IMR-90 (cell line): ENCODE data around the gene TXNL4A. TPM values are rescaled to one million over a fixed set of nuclear protein-coding genes. Genes with fewer than 3 reads are reported as not detected.

Source experiments
- ATAC-seq: fragments of 200-7000 bp; cut with Tn5 transposase; 2 replicates; pipeline ENCODE4 v1.9.1; 2020; ENCODE audit warnings: low read depth, mild to moderate bottlenecking, moderate library complexity
- BruUV-seq: library from RNA; stranded (reverse); fragments of 400-500 nt; replicated peaks from 2 replicates; lab custom pipeline; 2021; lab: Mats Ljungman, UMichigan
- CTCF ChIA-PET: fragments of 300-600 bp; formaldehyde crosslinking; extraction: SDS; loops from one replicate; lab custom pipeline; 2021; ENCODE audit warnings: antibody characterized with exemption; lab: Yijun Ruan, JAX
- POLR2A ChIA-PET: fragments of 300-600 bp; sonication (Branson Sonifier 250); formaldehyde crosslinking; loops from one replicate; lab custom pipeline; 2022; ENCODE audit warnings: antibody characterized with exemption; ENCODE audit not compliant: unreplicated experiment; lab: Charles Lee
- DNase-seq: peaks from one replicate; pipeline ENCODE4 v3.0.0; 2013
- H2AFZ ChIP-seq: replicated peaks from 2 replicates; pipeline ENCODE3; 2013; ENCODE audit warnings: low read length, mild to moderate bottlenecking; ENCODE audit not compliant: poor library complexity
- H2AK5ac ChIP-seq: 2 replicates; pipeline ENCODE4 v1.6.1; 2013; ENCODE audit warnings: low read depth, low read length, inconsistent platforms
- H2AK9ac ChIP-seq: replicated peaks from 2 replicates; pipeline ENCODE3; 2013; ENCODE audit warnings: mild to moderate bottlenecking, low read depth, low read length, moderate library complexity; ENCODE audit not compliant: poor library complexity
- H2BK120ac ChIP-seq: 2 replicates; pipeline ENCODE4 v1.6.1; 2013; ENCODE audit warnings: low read depth, low read length, inconsistent platforms
- H2BK15ac ChIP-seq: 3 replicates; pipeline ENCODE4 v1.6.1; 2013; ENCODE audit warnings: low read depth, low read length, inconsistent platforms
- H2BK20ac ChIP-seq: 2 replicates; pipeline ENCODE4 v1.6.1; 2013; ENCODE audit warnings: low read depth, mild to moderate bottlenecking, inconsistent platforms, low read length, moderate library complexity
- H2BK5ac ChIP-seq: 2 replicates; pipeline ENCODE4 v1.6.1; 2013; ENCODE audit warnings: mild to moderate bottlenecking, low read depth, low read length, inconsistent platforms; ENCODE audit not compliant: poor library complexity, severe bottlenecking
- H3K14ac ChIP-seq: replicated peaks from 2 replicates; pipeline ENCODE4 v1.6.1; 2013; ENCODE audit warnings: low read depth, low read length, inconsistent platforms
- H3K18ac ChIP-seq: 2 replicates; pipeline ENCODE4 v1.6.1; 2013; ENCODE audit warnings: low read depth, low read length, control low read depth
- H3K23ac ChIP-seq: 2 replicates; pipeline ENCODE4 v1.6.1; 2013; ENCODE audit warnings: low read depth, low read length, inconsistent platforms
- H3K27ac ChIP-seq: 2 replicates; pipeline ENCODE4 v1.5.1; 2013; ENCODE audit warnings: mild to moderate bottlenecking, control low read depth, low read length; ENCODE audit not compliant: insufficient read depth
- H3K27me3 ChIP-seq: 2 replicates; pipeline ENCODE4 v1.6.1; 2013; ENCODE audit warnings: low read length; ENCODE audit not compliant: control insufficient read depth, insufficient read depth
- H3K36me3 ChIP-seq: 2 replicates; pipeline ENCODE4 v1.6.1; 2013; ENCODE audit warnings: low read length, mixed read lengths; ENCODE audit not compliant: control insufficient read depth, insufficient read depth
- H3K4ac ChIP-seq: 2 replicates; pipeline ENCODE4 v1.6.1; 2013; ENCODE audit warnings: low read depth, low read length, inconsistent platforms
- H3K4me1 ChIP-seq: 2 replicates; pipeline ENCODE4 v1.6.1; 2013; ENCODE audit warnings: low read length, mixed read lengths; ENCODE audit not compliant: control insufficient read depth, insufficient read depth
- H3K4me2 ChIP-seq: 2 replicates; pipeline ENCODE4 v1.6.1; 2013; ENCODE audit warnings: low read depth, mild to moderate bottlenecking, control low read depth, low read length, moderate library complexity
- H3K4me3 ChIP-seq: 2 replicates; pipeline ENCODE4 v1.5.1; 2013; ENCODE audit warnings: low read depth, mild to moderate bottlenecking, control low read depth, low read length, moderate library complexity; ENCODE audit not compliant: insufficient read depth
- H3K56ac ChIP-seq: 2 replicates; pipeline ENCODE4 v1.6.1; 2013; ENCODE audit warnings: low read length, inconsistent platforms; ENCODE audit not compliant: insufficient read depth; ENCODE audit errors: extremely low read depth
- H3K79me1 ChIP-seq, 2 experiments: 2 replicates each; pipeline ENCODE4 v1.6.1; 2013; ENCODE audit warnings: low read length in 2 of 2, inconsistent platforms in 1 of 2, low read depth in 1 of 2
- H3K9ac ChIP-seq: 2 replicates; pipeline ENCODE4 v1.6.1; 2013; ENCODE audit warnings: low read depth, low read length, control low read depth
- H3K9me1 ChIP-seq: 2 replicates; pipeline ENCODE4 v1.6.1; 2013; ENCODE audit warnings: low read length, inconsistent platforms; ENCODE audit not compliant: insufficient read depth
- H3K9me3 ChIP-seq: 2 replicates; pipeline ENCODE4 v1.6.1; 2013; ENCODE audit warnings: low read length; ENCODE audit not compliant: control insufficient read depth, insufficient read depth
- H4K20me1 ChIP-seq: 2 replicates; pipeline ENCODE4 v1.6.1; 2013; ENCODE audit warnings: low read length, inconsistent platforms; ENCODE audit not compliant: insufficient read depth
- H4K5ac ChIP-seq: 2 replicates; pipeline ENCODE4 v1.6.1; 2013; ENCODE audit warnings: mild to moderate bottlenecking, low read depth, low read length, control low read depth
- H4K8ac ChIP-seq, 2 experiments: 2 replicates each; pipeline ENCODE4 v1.6.1; 2013; ENCODE audit warnings: low read depth in 2 of 2, low read length in 2 of 2, control low read depth in 1 of 2, inconsistent platforms in 1 of 2
- H4K91ac ChIP-seq: 2 replicates; pipeline ENCODE4 v1.6.1; 2013; ENCODE audit warnings: low read depth, low read length, inconsistent platforms; ENCODE audit not compliant: insufficient read depth
- CEBPB ChIP-seq: IDR thresholded peaks from 2 replicates; pipeline ENCODE4 v1.6.1; 2012; ENCODE audit warnings: low read depth, low read length, improper control_type of control experiment
- CHD1 ChIP-seq: IDR thresholded peaks from 2 replicates; pipeline ENCODE4 v1.6.1; 2012; ENCODE audit warnings: low read depth, low read length, improper control_type of control experiment
- ELK1 ChIP-seq: fragments of 150-350 bp; IDR thresholded peaks from 2 replicates; pipeline ENCODE4 v1.6.1; 2016; ENCODE audit warnings: low read depth, mild to moderate bottlenecking, low read length, moderate library complexity, borderline replicate concordance
- FOS ChIP-seq: fragments of 150-350 bp; IDR thresholded peaks from 2 replicates; pipeline ENCODE4 v1.6.1; 2016; ENCODE audit warnings: low read depth, low read length
- MAZ ChIP-seq: IDR thresholded peaks from 2 replicates; pipeline ENCODE4 v1.6.1; 2012; ENCODE audit warnings: low read depth, mild to moderate bottlenecking, low read length, improper control_type of control experiment, moderate library complexity, borderline replicate concordance
- MXI1 ChIP-seq: IDR thresholded peaks from 2 replicates; pipeline ENCODE4 v1.6.1; 2012; ENCODE audit warnings: low read depth, mild to moderate bottlenecking, low read length, moderate library complexity, borderline replicate concordance
- NFE2L2 ChIP-seq: fragments of 150-350 bp; IDR thresholded peaks from 2 replicates; pipeline ENCODE4 v1.6.1; 2016; ENCODE audit warnings: low read depth, mild to moderate bottlenecking, low read length
- POLR2A ChIP-seq: IDR thresholded peaks from 2 replicates; pipeline ENCODE4 v1.6.1; 2012; ENCODE audit warnings: mild to moderate bottlenecking, low read depth, low read length
- RCOR1 ChIP-seq: IDR thresholded peaks from 2 replicates; pipeline ENCODE4 v1.6.1; 2012; ENCODE audit warnings: mild to moderate bottlenecking, low read length, improper control_type of control experiment; ENCODE audit not compliant: insufficient replicate concordance
- RFX5 ChIP-seq: IDR thresholded peaks from 2 replicates; pipeline ENCODE4 v1.8.0; 2012; ENCODE audit warnings: low read depth, mild to moderate bottlenecking, low read length, moderate library complexity
- SMC3 ChIP-seq: fragments of 150-350 bp; IDR thresholded peaks from 2 replicates; pipeline ENCODE4 v1.6.1; 2016; ENCODE audit warnings: low read depth, mild to moderate bottlenecking, antibody characterized with exemption, low read length, moderate library complexity
- whole genome bisulfite sequencing, 2 experiments: methylation state at CpG; one replicate each; pipeline versions ENCODE4 v1.1.5 to v1.1.7; 2013; ENCODE audit warnings: missing lambda C conversion rate in 2 of 2; ENCODE audit not compliant: insufficient read length in 1 of 2; ENCODE audit errors: extremely low coverage in 2 of 2; 5-methylcytosine and 5-hydroxymethylcytosine counted together
- dilution Hi-C: fragments of 300-500 bp; cut with HindIII; formaldehyde crosslinking; loops from one replicate; pipeline ENCODE4 v1.14.3; 2018; ENCODE audit warnings: low sequenced_read_pairs; ENCODE audit not compliant: unreplicated experiment
- in situ Hi-C: fragments of 300-500 bp; cut with MboI; formaldehyde crosslinking; loops from 3 replicates; pipeline ENCODE4 v1.14.3; 2019; ENCODE audit warnings: low sequenced_read_pairs, inconsistent platforms, mixed read lengths
- intact Hi-C: fragments of 100-400 bp; cut with micrococcal nuclease; formaldehyde crosslinking; loops from 2 replicates; pipeline ENCODE4 v1.10.0; 2022
- polyA plus RNA-seq, 3 experiments: library from polyadenylated mRNA; depleted of rRNA; stranded (reverse); fragments of >200 nt; gene quantifications; 2 replicates each; pipeline ENCODE4 v1.2.3, GENCODE V29; 2012; ENCODE audit warnings: low replicate concordance in 1 of 3
- total RNA-seq: library from RNA; depleted of rRNA; stranded (reverse); fragments of >200 nt; gene quantifications from 2 replicates; pipeline ENCODE4 v1.2.3, GENCODE V29; 2012

Gene TXNL4A
- total and polyA plus RNA-seq, 2 of the 4 experiments (the other 2 are of a cell fraction) = 38.7 to 103 TPM

DNA sequence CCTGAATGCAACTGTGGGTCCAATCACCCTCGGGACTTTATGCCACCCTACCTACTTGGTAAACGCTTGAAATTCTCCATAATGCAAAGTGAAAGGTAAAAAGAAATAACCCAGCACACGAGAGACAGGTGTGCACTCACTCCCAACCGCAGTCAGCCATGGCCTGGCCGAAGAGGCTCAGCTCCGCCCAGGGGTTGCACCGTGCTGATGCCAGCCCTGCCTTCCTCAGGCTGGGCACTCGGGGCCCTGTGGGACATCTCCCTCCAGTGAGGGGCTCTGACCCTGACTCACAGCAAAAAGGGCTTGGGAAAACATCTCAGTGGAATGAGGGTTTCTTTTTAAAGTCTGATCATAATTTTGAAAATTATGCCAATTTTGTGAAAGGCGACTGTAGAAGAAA, 50.2 kb downstream of the TXNL4A start:
- H2BK20ac ChIP-seq = no peak overlapping the region
- DNase-seq (no peak), ATAC-seq (no peak)
- no peak overlapping the region for H3K27ac ChIP-seq
- no peak overlapping the region for H3K18ac ChIP-seq
- intact Hi-C loops = no loop called here
- no peak overlapping the region for H3K23ac ChIP-seq
- CTCF ChIA-PET = no interaction called here
- H3K4ac ChIP-seq = no peak overlapping the region
- peaks cover 62% of the 10 kb centered on the region for H3K36me3 ChIP-seq
- peaks cover 25 to 84% of the 10 kb centered on the region in 2 experiments for H3K79me1 ChIP-seq
- in situ Hi-C loops = no loop called here
- no peak overlapping the region for H4K91ac ChIP-seq
- peak overlapping the region; percentile 5 for H2AK9ac ChIP-seq
- BruUV-seq = no TSS peak
- H3K14ac ChIP-seq = no peak overlapping the region
- H3K27me3 ChIP-seq = no peaks in the 10 kb centered on the region
- dilution Hi-C loops = no loop called here
- H4K20me1 ChIP-seq = peaks cover 56% of the 10 kb centered on the region
- H2BK15ac ChIP-seq = no peak overlapping the region
- no peak overlapping the region for H3K4me3 ChIP-seq
- no peak overlapping the region for H3K9ac ChIP-seq
- H3K56ac ChIP-seq = no peak overlapping the region
- H2BK5ac ChIP-seq = no peak overlapping the region
- no peaks in the 10 kb centered on the region for H3K4me1 ChIP-seq
- H3K9me1 ChIP-seq = peaks cover 8% of the 10 kb centered on the region
- no peak overlapping the region for H2BK120ac ChIP-seq
- no peak overlapping the region for H2AFZ ChIP-seq
- H3K9me3 ChIP-seq = peaks cover 8% of the 10 kb centered on the region
- H2AK5ac ChIP-seq = no peak overlapping the region
- no peak overlapping the region for H4K5ac ChIP-seq
- no peak overlapping the region for H4K8ac ChIP-seq
- POLR2A ChIA-PET = no interaction called here
- no CpG with 5 or more reads among the region's 9 CpGs for WGBS, 2 experiments
- TF ChIP-seq POLR2A (no peak), RCOR1 (no peak), MAZ (no peak), SMC3 (no peak), MXI1 (no peak), RFX5 (no peak), CEBPB (no peak), ELK1 (no peak), NFE2L2 (no peak), FOS (no peak), CHD1 (no peak)
- no peak overlapping the region for H3K4me2 ChIP-seq
